T-helper 17 cell (primary cell): ENCODE measurements around the gene RPE. TPM values are rescaled to one million over a fixed set of nuclear protein-coding genes. Genes with fewer than 3 reads are reported as not detected.

ENCODE experiments used
- ATAC-seq: fragments of 150-1000 bp; cut with Tn5 transposase; 2 replicates; pipeline ENCODE4 v1.10.0; 2021; ENCODE audit warnings: mild to moderate bottlenecking, moderate library complexity
- DNase-seq, 3 donors: peaks; one replicate each; pipeline versions ENCODE4 v3.0.0 to v3.0.0-alpha.2; 2020 to 2021
- H3K9me3 ChIP-seq: one replicate; pipeline ENCODE4 v1.7.0; 2013; ENCODE audit warnings: low read length, mild to moderate bottlenecking; ENCODE audit not compliant: control insufficient read depth, poor library complexity, severe bottlenecking
- H3K27ac Mint-ChIP-seq: one replicate; pipeline ENCODE4 v1.8.0; 2022; ENCODE audit warnings: mild to moderate bottlenecking, moderate library complexity, mixed read lengths
- H3K27me3 Mint-ChIP-seq: one replicate; pipeline ENCODE4 v1.8.0; 2022; ENCODE audit warnings: mixed read lengths
- H3K36me3 Mint-ChIP-seq: one replicate; pipeline ENCODE4 v1.8.0; 2022; ENCODE audit warnings: low read depth, mixed read lengths
- H3K4me1 Mint-ChIP-seq: one replicate; pipeline ENCODE4 v1.8.0; 2022; ENCODE audit warnings: mild to moderate bottlenecking, mixed read lengths
- H3K4me3 Mint-ChIP-seq: one replicate; pipeline ENCODE4 v1.8.0; 2022; ENCODE audit warnings: mild to moderate bottlenecking, moderate library complexity, mixed read lengths
- total RNA-seq, 4 donors: library from RNA in 2 of 4; stranded (reverse) in 2 of 4; gene quantifications; one replicate each; pipeline ENCODE4 v1.2.3 and lab custom pipeline; 2022 to 2026

Gene RPE
- total RNA-seq, 2 donors from 2014 or later, result 12.4 to 15.7 TPM

DNA sequence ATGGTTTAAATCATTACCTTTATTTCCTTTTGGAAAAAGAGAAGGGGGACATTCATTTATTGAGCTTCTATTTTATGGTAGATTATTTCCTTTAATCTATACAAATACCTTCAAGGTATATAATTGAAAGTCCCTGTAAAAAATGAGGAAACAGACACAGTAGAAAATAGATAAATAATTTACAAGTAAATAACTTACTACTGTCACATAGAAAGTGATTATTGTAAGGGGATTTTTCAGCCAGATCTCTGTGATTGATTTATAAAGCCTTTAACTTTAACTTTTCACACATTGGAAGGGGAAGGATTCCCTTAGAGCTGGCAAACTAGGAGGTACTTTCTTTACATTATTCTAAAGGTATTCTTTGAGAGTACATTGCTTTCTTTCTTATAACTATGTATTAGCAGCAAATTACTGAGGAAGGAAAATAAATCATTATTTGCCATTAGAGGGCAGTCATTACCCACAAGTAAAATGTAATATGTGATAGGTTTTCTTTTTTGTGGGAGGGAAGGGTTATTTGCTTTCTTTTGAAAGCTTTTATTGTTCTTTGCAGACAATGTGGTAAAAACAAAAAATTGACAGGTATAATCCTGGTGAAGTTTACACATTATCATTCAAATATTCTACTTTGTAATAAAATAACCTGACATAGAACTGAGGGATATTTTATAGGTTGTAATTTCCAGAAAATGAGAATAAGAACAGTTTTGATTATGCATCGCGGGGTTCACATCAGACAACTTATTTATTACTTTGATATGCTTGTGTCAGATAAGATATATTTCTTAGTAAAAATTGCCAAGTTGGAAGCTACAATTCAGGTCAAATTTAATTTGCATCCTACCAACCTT lies 24.8 kb upstream of the RPE start:
- Mint-ChIP-seq H3K4me1 (no peaks in the 10 kb centered on the region), H3K27ac (no peak overlapping the region), H3K4me3 (no peak overlapping the region), H3K36me3 (no peaks in the 10 kb centered on the region), H3K27me3 (peaks cover 14% of the 10 kb centered on the region)
- H3K9me3 ChIP-seq, result no peaks in the 10 kb centered on the region
- DNase-seq (no peak), ATAC-seq (no peak)

DNA sequence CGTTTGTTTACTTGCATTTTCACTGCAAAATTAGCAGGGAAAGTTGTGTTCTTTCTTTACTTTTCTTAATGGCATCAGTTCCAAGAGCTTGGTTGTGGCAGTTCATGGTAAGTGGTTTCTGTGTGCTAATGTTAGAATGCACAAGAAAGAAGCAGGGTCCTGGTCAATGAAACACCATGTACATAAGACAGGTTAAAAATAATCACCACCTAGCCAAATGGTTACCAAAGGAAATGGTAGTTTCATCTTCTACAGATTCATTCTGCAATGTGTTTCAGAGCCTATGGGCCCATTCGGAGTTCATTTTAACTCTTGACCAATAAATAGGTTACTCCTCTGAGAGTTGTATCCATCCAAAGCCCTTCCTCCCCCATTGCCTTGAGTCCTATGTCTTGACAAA lies 18.1 kb upstream of the RPE start:
- no peaks in the 10 kb centered on the region for H3K4me1 Mint-ChIP-seq
- H3K4me3 Mint-ChIP-seq, result no peak overlapping the region
- H3K9me3 ChIP-seq, result no peaks in the 10 kb centered on the region
- DNase-seq (no peak), ATAC-seq (no peak)
- H3K27ac Mint-ChIP-seq, result no peak overlapping the region
- peaks cover 34% of the 10 kb centered on the region for H3K27me3 Mint-ChIP-seq
- H3K36me3 Mint-ChIP-seq, result no peaks in the 10 kb centered on the region

DNA sequence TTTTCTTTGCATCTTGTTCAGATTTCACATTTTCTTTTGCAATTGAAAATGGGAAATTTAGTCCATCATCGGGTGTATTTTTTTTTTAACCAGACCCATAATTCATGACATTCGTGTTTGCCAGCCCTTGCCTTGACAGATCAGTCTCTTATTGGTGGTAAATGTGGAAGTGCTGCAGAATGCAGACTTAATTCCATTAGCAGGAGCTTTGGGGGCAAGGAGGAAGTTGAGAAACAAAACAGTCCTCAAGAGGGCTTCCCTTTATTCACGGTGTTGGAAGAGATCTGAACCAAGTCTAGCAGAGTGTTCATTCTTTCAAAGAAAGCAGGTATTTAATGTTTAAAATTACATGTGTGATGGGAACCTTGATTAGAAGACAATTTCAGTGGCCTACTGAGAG lies 16.6 kb upstream of the RPE start:
- no peaks in the 10 kb centered on the region for H3K36me3 Mint-ChIP-seq
- H3K4me3 Mint-ChIP-seq, result no peak overlapping the region
- no peak for DNase-seq
- no peak overlapping the region for H3K27ac Mint-ChIP-seq
- no peak for ATAC-seq
- no peaks in the 10 kb centered on the region for H3K9me3 ChIP-seq
- H3K27me3 Mint-ChIP-seq, result peaks cover 36% of the 10 kb centered on the region
- H3K4me1 Mint-ChIP-seq, result no peaks in the 10 kb centered on the region

DNA sequence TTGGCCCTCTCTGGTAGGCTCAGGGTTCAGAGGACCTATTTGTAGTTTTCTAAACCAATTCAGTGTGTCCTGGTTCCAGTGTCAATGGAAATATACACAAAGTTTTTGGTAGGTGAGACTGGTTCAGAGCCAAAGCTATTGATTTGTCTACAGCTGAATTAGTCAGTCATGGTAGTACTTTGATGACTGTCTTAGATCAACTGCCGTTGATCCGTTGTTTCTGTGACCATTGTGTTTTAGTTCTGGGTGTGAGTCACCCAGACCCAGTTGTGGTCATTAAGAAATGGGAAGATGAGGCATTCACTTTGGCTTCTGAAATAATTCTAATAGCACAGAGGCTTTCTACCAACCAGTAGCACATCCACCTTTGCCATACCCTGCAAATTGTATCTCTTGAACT lies 16.0 kb upstream of the RPE start:
- H3K27me3 Mint-ChIP-seq, result peaks cover 40% of the 10 kb centered on the region
- H3K36me3 Mint-ChIP-seq, result no peaks in the 10 kb centered on the region
- no peak overlapping the region for H3K27ac Mint-ChIP-seq
- ATAC-seq (no peak), DNase-seq (no peak)
- no peaks in the 10 kb centered on the region for H3K9me3 ChIP-seq
- no peaks in the 10 kb centered on the region for H3K4me1 Mint-ChIP-seq
- H3K4me3 Mint-ChIP-seq, result no peak overlapping the region

DNA sequence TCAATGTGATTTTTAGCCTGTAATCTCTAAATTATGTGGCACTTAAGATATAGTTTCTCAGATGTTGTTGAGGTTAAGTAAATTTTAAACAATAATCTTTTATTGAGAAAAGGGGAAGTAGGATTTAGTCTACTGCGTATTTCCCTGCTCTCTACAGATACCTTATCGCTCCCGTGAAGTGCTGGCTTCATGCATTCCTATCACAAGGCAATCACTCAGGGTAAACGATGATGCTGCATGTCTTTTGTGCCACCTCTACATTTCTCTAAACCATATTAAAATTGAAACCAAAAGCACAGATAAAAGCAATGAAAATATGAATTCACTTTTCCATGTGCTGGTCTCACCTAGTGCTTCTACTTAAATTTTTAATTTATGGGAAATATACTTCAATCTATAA lies 14.4 kb upstream of the RPE start:
- H3K4me3 Mint-ChIP-seq, result no peak overlapping the region
- ATAC-seq (no peak), DNase-seq (no peak)
- no peaks in the 10 kb centered on the region for H3K36me3 Mint-ChIP-seq
- peaks cover 45% of the 10 kb centered on the region for H3K27me3 Mint-ChIP-seq
- no peaks in the 10 kb centered on the region for H3K9me3 ChIP-seq
- no peak overlapping the region for H3K27ac Mint-ChIP-seq
- H3K4me1 Mint-ChIP-seq, result no peaks in the 10 kb centered on the region

DNA sequence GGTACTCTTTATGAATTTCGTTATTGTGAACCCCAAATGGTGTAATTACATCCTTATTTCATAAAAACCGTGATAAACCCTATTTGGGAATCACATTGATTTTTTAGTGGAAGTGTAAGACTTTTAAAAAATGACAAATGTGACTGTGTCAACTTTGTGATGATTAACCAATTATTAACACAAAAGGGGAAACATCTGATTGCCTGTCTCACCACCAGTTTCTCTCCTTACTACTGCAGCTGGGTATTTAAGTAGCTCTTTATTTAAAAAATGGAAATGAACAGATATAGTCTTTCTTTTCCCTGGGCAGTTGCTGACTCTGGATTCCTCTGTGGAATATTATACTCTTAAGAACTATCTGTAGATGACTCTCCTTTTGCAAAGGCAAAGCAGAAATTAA lies 11.6 kb upstream of the RPE start:
- ATAC-seq, result no peak
- H3K27ac Mint-ChIP-seq, result no peak overlapping the region
- no peaks in the 10 kb centered on the region for H3K36me3 Mint-ChIP-seq
- H3K4me1 Mint-ChIP-seq, result no peaks in the 10 kb centered on the region
- no peaks in the 10 kb centered on the region for H3K9me3 ChIP-seq
- no peak for DNase-seq
- H3K4me3 Mint-ChIP-seq, result no peak overlapping the region
- peaks cover 37% of the 10 kb centered on the region for H3K27me3 Mint-ChIP-seq

- DNase-seq (no peak), ATAC-seq (no peak)
- Mint-ChIP-seq H3K27me3 (peaks cover 29% of the 10 kb centered on the region), H3K36me3 (no peaks in the 10 kb centered on the region), H3K4me1 (no peaks in the 10 kb centered on the region), H3K4me3 (no peak overlapping the region), H3K27ac (no peak overlapping the region)
- H3K9me3 ChIP-seq, result no peaks in the 10 kb centered on the region
Observed at GRCh38 chr2:209993968-209994367, 8.5 kb upstream of the RPE start.

GRCh38 chr2:209998596-209998995 lies 3.8 kb upstream of the RPE start:
- H3K9me3 ChIP-seq, result no peaks in the 10 kb centered on the region
- peaks cover 6% of the 10 kb centered on the region for H3K27me3 Mint-ChIP-seq
- no peak for DNase-seq
- no peak overlapping the region for H3K27ac Mint-ChIP-seq
- H3K4me1 Mint-ChIP-seq, result peaks cover 11% of the 10 kb centered on the region
- no peak overlapping the region for H3K4me3 Mint-ChIP-seq
- no peak for ATAC-seq
- H3K36me3 Mint-ChIP-seq, result no peaks in the 10 kb centered on the region

DNA sequence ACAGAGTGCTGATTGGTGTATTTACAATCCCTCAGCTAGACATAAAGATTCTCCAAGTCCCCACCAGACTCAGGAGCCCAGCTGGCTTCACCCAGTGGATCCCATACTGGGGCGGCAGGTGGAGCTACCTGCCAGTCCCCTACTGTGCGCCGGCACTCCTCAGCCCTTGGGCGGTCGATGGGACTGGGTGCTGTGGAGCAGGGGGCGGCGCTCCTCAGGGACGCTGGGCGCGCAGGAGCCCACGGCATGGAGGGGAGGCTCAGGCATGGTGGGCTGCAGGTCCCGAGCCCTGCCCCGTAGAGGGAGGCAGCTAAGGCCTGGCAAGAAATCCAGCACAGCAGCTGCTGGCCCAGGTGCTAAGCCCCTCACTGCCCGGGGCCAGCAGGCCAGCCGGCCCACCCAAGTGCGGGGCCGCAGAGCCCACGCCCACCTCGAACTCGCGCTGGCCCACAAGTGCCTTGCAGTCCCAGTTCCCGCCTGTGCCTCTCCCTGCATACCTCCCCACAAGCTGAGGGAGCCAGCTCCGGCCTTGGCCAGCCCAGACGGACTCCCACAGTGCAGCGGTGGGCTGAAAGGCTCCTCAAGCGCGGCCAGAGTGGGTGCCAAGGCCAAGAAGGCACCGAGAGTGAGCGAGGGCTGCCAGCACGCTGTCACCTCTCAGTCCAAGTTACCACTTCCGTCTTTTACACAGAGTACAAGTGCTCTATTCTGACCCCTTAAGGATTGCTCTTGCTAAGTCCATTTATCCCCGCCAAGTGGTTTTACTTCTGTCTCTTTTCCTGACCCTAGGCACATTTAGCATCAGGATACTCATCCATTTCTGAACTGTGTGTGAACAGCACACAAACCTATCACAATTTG lies 1.7 kb upstream of the RPE start:
- Mint-ChIP-seq H3K36me3 (peaks cover under 1% of the 10 kb centered on the region), H3K4me1 (peaks cover 23% of the 10 kb centered on the region), H3K27ac (no peak overlapping the region), H3K4me3 (no peak overlapping the region), H3K27me3 (no peaks in the 10 kb centered on the region)
- ATAC-seq (no peak), DNase-seq (no peak)
- H3K9me3 ChIP-seq, result no peaks in the 10 kb centered on the region

- no peaks in the 10 kb centered on the region for H3K9me3 ChIP-seq
- ATAC-seq (no peak), DNase-seq (no peak)
- H3K4me1 Mint-ChIP-seq, result peaks cover 40% of the 10 kb centered on the region
- peaks cover 8% of the 10 kb centered on the region for H3K36me3 Mint-ChIP-seq
- H3K27me3 Mint-ChIP-seq, result no peaks in the 10 kb centered on the region
- H3K4me3 Mint-ChIP-seq, result peak overlapping the region; percentile 97
- H3K27ac Mint-ChIP-seq, result peak overlapping the region; percentile 93
Observed at GRCh38 chr2:210003359-210003758, 921 bp downstream of the RPE start.

- Mint-ChIP-seq H3K27ac (peak overlapping the region; percentile 49), H3K4me3 (peak overlapping the region; percentile 43), H3K36me3 (peaks cover 8% of the 10 kb centered on the region), H3K27me3 (no peaks in the 10 kb centered on the region), H3K4me1 (peaks cover 42% of the 10 kb centered on the region)
- ATAC-seq (no peak), DNase-seq (no peak)
- H3K9me3 ChIP-seq, result no peaks in the 10 kb centered on the region
Observed at GRCh38 chr2:210004881-210005280, 2.4 kb downstream of the RPE start.

- peaks cover 11% of the 10 kb centered on the region for H3K36me3 Mint-ChIP-seq
- no peak for ATAC-seq
- H3K4me3 Mint-ChIP-seq, result no peak overlapping the region
Observed at GRCh38 chr2:210007895-210008294, 5.5 kb downstream of the RPE start.

GRCh38 chr2:210009126-210009525 lies 6.7 kb downstream of the RPE start:
- DNase-seq, result no peak
- Mint-ChIP-seq H3K4me1 (peaks cover 39% of the 10 kb centered on the region), H3K27ac (no peak overlapping the region), H3K4me3 (no peak overlapping the region), H3K36me3 (peaks cover 11% of the 10 kb centered on the region), H3K27me3 (no peaks in the 10 kb centered on the region)
- ATAC-seq, result no peak
- H3K9me3 ChIP-seq, result no peaks in the 10 kb centered on the region

More at GRCh38 chr2:210007895-210008294, 5.5 kb downstream of the RPE start:
- no peaks in the 10 kb centered on the region for H3K9me3 ChIP-seq
- peak overlapping the region; percentile 34 for H3K27ac Mint-ChIP-seq
- no peak for DNase-seq
- H3K4me1 Mint-ChIP-seq, result peaks cover 43% of the 10 kb centered on the region
- H3K27me3 Mint-ChIP-seq, result no peaks in the 10 kb centered on the region
